Measurements from ENCODE around the gene ADARB2. TPM values are rescaled to one million over a fixed set of nuclear protein-coding genes. Genes with fewer than 3 reads are reported as not detected.

ADARB2 gene
- polyA plus RNA-seq, 6 donors from 2014 or later: 0.10 to 0.12 TPM; not detected in 4

DNA sequence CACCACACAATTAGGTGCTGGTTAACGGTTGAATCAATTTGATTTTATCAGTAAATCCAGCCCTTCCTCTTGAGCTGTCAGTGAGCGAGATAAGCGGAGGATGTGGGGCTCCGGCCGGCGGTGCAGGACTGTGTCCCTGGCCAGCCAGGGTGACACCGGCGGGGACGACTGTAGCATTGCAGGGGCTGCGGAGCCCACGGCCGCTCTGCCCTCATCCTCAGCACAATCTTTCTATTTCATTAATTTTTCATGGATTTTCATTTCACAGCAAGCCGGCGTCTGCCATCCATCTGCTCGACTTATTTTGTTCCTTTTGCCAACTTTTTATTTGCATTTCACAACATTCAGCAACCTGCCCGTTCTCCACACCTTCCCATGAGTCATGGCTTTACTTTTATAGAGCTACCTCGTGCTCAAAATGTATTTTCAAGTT lies 4.7 kb downstream of the ADARB2 start:
- H3K9me3 Mint-ChIP-seq: no peaks in the 10 kb centered on the region
- no peak for ATAC-seq (ENCODE audit: low read depth in 2 of 2)
- H3K36me3 Mint-ChIP-seq: peaks cover 6 to 7% of the 10 kb centered on the region in 2 donors
- H3K27me3 Mint-ChIP-seq: peaks cover 72 to 79% (median 78%) of the 10 kb centered on the region in 3 donors
- H3K27ac Mint-ChIP-seq: no peak overlapping the region
- H3K4me1 Mint-ChIP-seq: peaks cover 12 to 21% (median 16%) of the 10 kb centered on the region in 3 donors
- no peak overlapping the region for H3K4me3 Mint-ChIP-seq
- no peak for DNase-seq

DNA sequence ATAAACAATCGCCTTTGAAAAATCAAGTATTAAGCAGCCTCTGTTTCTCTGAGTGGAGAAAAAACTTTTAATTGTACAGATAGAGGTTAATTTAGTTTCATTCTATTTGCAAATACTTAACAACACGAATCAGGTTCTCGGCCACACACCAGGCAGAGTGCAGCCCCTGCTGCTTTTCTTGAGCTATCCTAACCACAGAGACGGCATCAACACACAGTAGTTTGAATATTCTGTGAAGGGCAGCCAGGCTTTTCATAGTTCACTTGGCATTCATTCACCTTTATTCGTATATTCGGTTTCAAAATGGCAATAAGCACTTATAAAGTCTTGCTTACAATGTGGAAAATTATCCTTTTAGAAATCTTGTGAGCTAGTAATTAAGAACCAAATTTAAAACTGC lies 5.7 kb downstream of the ADARB2 start:
- no peak overlapping the region for H3K4me3 Mint-ChIP-seq
- ATAC-seq (ENCODE audit: low read depth in 2 of 2) (no peak), DNase-seq (no peak)
- peaks cover 74 to 79% (median 75%) of the 10 kb centered on the region in 3 donors for H3K27me3 Mint-ChIP-seq
- H3K9me3 Mint-ChIP-seq: no peaks in the 10 kb centered on the region
- H3K36me3 Mint-ChIP-seq: peaks cover 6 to 7% of the 10 kb centered on the region in 2 donors
- H3K27ac Mint-ChIP-seq: no peak overlapping the region
- peaks cover 8 to 13% (median 12%) of the 10 kb centered on the region in 3 donors for H3K4me1 Mint-ChIP-seq

DNA sequence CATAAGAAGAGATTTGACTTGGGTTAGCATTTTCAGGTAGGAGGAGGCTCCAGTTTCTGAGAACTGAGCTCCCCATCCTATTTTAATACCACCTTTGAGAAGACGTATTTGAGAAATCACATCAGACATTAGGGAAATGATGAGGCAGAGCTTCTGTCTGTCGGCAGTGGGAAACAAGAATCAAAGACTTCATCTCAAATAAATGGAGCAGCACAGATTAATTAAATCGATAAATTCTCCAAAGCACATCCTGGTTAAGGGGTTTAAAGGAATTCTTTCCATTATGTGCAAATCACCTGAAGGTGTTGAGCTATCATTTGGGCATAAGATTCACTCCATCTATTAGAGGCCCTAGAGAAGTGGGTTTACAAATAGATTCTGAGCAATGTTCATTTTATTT lies 7.6 kb downstream of the ADARB2 start:
- ATAC-seq (ENCODE audit: low read depth in 2 of 2) (no peak), DNase-seq (no peak)
- H3K27me3 Mint-ChIP-seq: peaks cover 72 to 77% (median 76%) of the 10 kb centered on the region in 3 donors
- H3K36me3 Mint-ChIP-seq: peaks cover 0 to 7% of the 10 kb centered on the region in 2 donors
- peak overlapping the region in 1 of 6 donors; percentile 4 for H3K27ac Mint-ChIP-seq
- H3K4me3 Mint-ChIP-seq: no peak overlapping the region
- H3K4me1 Mint-ChIP-seq: peaks cover 0 to 4% (median 0%) of the 10 kb centered on the region in 3 donors
- no peaks in the 10 kb centered on the region for H3K9me3 Mint-ChIP-seq

DNA sequence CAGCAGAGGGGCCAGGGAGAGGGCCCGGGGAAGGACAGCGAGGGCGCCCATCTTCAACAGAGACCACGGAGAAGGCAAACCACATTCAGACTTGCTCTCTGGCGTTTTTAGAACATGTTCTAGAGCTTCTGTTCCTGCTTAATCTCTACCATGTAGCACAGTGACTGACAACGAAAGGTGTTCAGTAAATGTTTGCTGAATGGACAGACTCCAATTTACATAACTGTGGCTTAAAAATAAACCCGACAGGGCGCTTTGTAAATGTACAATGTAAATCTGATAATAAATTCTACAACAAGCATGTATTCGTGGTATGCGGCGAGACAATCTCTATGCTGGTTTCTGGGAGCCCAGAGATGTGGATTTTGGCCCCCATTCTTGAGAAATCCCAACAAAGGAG lies 10.5 kb downstream of the ADARB2 start:
- H3K27me3 Mint-ChIP-seq: peaks cover 58 to 80% (median 73%) of the 10 kb centered on the region in 3 donors
- H3K27ac Mint-ChIP-seq: peak overlapping the region in 1 of 6 donors; percentile 85
- no peaks in the 10 kb centered on the region for H3K4me1 Mint-ChIP-seq
- no peaks in the 10 kb centered on the region for H3K36me3 Mint-ChIP-seq
- H3K9me3 Mint-ChIP-seq: no peaks in the 10 kb centered on the region
- ATAC-seq (ENCODE audit: low read depth in 2 of 2) (no peak), DNase-seq (no peak)
- H3K4me3 Mint-ChIP-seq: no peak overlapping the region

DNA sequence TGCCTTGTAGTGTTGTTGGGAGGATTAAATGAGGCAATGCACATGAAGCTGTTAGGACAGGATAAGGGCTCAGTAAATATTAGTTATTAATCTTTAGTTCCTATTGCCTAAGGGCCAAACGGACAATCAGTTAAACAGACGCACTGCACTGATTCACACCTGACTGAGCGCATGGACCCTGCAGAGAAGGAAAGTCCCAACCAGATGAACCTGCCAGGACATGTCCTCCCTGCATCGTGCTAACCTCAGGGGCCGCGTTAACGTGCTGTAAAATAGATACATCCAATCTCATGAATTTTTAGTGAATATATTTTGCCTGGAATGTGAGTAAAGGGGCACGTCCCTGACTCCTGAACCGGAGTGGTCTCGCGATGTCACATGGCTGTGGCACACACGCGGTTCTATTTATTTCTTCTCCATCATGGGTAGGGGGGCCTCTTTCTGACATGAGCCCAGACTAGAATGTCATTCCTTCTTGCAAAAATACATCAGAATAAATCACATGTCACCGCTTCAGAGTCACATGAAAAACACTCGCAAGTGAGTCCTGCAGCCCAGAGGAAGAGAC lies 12.3 kb downstream of the ADARB2 start:
- H3K27ac Mint-ChIP-seq: no peak overlapping the region
- DNase-seq: no peak
- ATAC-seq (ENCODE audit: low read depth in 2 of 2): no peak
- no peaks in the 10 kb centered on the region for H3K4me1 Mint-ChIP-seq
- H3K36me3 Mint-ChIP-seq: no peaks in the 10 kb centered on the region
- H3K4me3 Mint-ChIP-seq: peak overlapping the region in 1 of 8 donors; percentile 8
- H3K27me3 Mint-ChIP-seq: peaks cover 57 to 74% (median 67%) of the 10 kb centered on the region in 3 donors
- no peaks in the 10 kb centered on the region for H3K9me3 Mint-ChIP-seq

DNA sequence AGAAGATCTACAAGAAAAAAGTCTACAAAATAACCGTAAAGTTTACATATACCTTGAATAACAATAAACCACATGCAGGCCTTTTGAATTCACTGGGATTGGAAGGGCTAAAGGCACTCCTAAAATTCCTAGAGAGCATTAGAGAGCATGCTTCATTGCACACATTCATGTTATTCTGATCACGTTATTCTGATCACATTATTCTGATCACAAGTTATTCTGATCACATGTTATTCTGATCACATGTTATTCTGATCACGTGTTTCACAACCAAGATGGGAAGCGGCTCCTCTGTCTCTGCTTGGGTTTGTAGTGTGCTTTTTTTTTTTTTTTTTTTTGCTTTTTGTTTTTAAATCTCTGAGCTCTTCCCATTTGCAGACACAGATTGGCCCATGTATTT lies 20.5 kb downstream of the ADARB2 start:
- ATAC-seq (ENCODE audit: low read depth in 2 of 2) (no peak), DNase-seq (no peak)
- Mint-ChIP-seq H3K4me3 (no peak overlapping the region), H3K27me3 (peaks cover 63 to 80% (median 74%) of the 10 kb centered on the region in 3 donors), H3K36me3 (peaks cover 0 to 14% of the 10 kb centered on the region in 2 donors), H3K9me3 (peaks cover 0 to 10% (median 3%) of the 10 kb centered on the region in 7 donors), H3K27ac (no peak overlapping the region), H3K4me1 (peaks cover 5 to 11% (median 6%) of the 10 kb centered on the region in 3 donors)

DNA sequence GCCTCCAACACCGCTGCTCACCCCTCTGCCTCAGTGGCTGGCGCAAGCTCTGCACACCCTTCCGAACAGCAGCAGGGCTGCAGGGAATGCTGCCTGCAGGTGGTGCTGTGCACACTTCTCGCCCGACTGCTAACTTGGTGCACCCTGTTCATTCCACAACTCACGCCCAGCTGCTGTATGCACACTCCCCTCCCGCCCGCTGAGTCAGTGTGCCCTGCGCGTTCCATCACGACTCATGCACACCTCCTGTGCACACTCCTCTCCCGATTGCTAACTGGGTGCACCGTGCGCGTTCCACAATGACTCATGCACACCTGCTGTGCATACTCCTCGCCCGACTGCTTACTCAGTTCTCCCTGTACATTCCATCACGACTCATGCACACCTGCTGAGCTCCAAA lies 21.5 kb downstream of the ADARB2 start:
- Mint-ChIP-seq H3K4me3 (no peak overlapping the region), H3K4me1 (peaks cover 5 to 11% (median 6%) of the 10 kb centered on the region in 3 donors), H3K9me3 (peaks cover 0 to 10% (median 3%) of the 10 kb centered on the region in 7 donors), H3K36me3 (peaks cover 0 to 14% of the 10 kb centered on the region in 2 donors), H3K27ac (peak overlapping the region in 1 of 6 donors; percentile 31), H3K27me3 (peaks cover 67 to 88% (median 83%) of the 10 kb centered on the region in 3 donors)
- ATAC-seq (ENCODE audit: low read depth in 2 of 2) (peak; percentile 27 to 37), DNase-seq (no peak)

DNA sequence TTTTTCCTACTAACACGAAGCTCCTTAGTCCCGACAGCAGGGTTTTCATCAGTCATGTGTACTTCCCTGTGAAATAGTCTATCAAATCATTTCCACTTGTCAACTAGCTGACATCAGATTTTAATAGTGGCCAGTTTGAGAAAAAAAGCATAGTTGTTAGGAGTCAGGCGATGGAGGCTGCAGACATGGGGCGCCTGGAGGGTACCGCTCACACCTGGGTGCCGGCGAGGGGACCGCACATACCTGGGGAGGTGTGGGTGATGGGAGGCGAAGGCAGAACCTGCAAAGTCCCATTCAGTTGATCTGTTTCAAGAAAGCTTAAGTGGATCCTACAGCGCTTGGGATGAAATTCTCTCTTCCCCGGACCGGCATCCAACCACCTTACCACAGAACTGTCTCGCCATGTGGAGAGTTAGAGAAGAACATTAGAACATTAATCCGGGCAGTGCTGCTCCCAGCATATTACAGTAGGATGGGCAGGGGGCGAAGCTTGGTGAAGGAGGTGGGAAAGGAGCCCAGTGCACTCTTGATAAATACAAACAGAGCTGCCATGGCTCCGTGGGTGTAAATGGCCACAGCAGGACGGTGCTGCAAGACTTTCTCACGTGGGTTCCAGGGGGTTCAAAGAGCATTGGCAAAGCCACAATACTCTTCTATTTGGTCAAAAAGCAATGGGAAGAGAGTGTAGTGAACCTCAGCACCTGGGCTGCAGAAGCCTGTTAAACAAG lies 24.2 kb downstream of the ADARB2 start:
- ATAC-seq (ENCODE audit: low read depth in 2 of 2): no peak
- peaks cover 0 to 3% (median 2%) of the 10 kb centered on the region in 7 donors for H3K9me3 Mint-ChIP-seq
- no peak overlapping the region for H3K4me3 Mint-ChIP-seq
- peaks cover 68 to 87% (median 82%) of the 10 kb centered on the region in 3 donors for H3K27me3 Mint-ChIP-seq
- H3K36me3 Mint-ChIP-seq: peaks cover 0 to 6% of the 10 kb centered on the region in 2 donors
- peaks cover 5 to 11% (median 10%) of the 10 kb centered on the region in 3 donors for H3K4me1 Mint-ChIP-seq
- no peak overlapping the region for H3K27ac Mint-ChIP-seq
- no peak for DNase-seq

DNA sequence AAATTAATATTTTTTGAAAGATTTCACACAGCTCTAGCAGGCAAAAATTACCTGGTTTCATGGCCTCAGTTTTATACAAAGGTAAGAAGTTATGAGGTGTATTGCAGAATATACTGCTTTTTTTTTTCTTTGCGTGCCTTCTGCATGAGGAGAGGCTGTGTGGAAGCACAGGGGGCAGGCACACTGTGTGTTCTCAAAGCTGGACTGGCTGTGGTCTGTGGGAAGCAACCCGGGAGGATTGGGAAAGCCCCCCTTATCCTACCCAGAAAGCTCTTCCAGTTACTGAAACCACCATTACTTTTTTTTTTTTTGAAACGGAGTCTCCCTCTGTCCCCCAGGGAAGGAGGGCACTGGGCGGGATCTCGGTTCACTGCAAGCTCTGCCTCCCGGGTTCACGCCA lies 25.0 kb downstream of the ADARB2 start:
- Mint-ChIP-seq H3K27me3 (peaks cover 64 to 82% (median 81%) of the 10 kb centered on the region in 3 donors), H3K9me3 (peaks cover 0 to 9% (median 2%) of the 10 kb centered on the region in 7 donors), H3K36me3 (peaks cover 0 to 6% of the 10 kb centered on the region in 2 donors), H3K27ac (peak overlapping the region in 1 of 6 donors; percentile 37), H3K4me3 (no peak overlapping the region), H3K4me1 (peaks cover 6 to 18% (median 14%) of the 10 kb centered on the region in 3 donors)
- DNase-seq: no peak
- no peak for ATAC-seq (ENCODE audit: low read depth in 2 of 2)

DNA sequence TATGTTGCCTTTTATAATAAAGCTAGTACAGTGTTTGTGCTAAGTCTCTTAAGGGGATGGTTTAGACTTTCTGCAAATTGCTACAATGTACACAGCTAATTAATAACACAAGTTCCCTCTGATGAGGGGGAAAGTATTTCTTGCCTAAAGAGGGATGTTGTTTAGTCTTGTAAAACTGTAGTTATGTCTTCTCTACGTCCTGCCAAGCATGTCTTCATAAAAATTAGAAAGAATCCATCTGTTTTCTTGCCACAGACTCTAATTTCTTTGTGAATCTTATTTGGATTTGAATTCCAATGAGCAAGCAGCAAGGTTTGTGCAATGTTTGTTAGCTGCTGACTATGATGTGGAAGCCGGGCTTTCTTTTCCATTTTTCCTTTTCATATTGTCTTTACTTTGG lies 28.2 kb downstream of the ADARB2 start:
- H3K4me3 Mint-ChIP-seq: no peak overlapping the region
- H3K4me1 Mint-ChIP-seq: peaks cover 18 to 36% (median 23%) of the 10 kb centered on the region in 3 donors
- H3K36me3 Mint-ChIP-seq: no peaks in the 10 kb centered on the region
- peaks cover 0 to 15% (median 13%) of the 10 kb centered on the region in 7 donors for H3K9me3 Mint-ChIP-seq
- H3K27ac Mint-ChIP-seq: no peak overlapping the region
- DNase-seq: no peak
- ATAC-seq (ENCODE audit: low read depth in 2 of 2): no peak
- H3K27me3 Mint-ChIP-seq: peaks cover 59 to 73% (median 66%) of the 10 kb centered on the region in 3 donors

DNA sequence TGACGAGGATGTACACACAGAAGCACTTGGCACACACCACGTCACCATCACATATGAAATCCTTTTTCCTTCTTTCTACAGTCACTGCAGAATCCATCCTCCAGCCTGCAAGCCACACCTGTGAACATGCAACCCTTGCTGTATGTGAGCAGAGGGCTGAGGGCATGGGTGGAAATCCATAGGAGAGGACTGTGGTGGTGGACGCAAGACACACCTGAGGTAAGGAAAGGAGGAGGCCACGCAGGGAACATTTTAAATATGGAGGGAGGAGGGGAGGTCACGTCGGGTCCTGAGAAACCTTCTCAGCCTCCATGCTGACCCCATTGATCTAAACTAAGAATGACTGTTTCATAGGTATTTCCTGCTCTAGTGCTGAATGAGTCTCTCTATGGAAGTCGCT lies 28.6 kb downstream of the ADARB2 start:
- Mint-ChIP-seq H3K4me3 (no peak overlapping the region), H3K36me3 (no peaks in the 10 kb centered on the region), H3K27me3 (peaks cover 55 to 72% (median 65%) of the 10 kb centered on the region in 3 donors)

DNA sequence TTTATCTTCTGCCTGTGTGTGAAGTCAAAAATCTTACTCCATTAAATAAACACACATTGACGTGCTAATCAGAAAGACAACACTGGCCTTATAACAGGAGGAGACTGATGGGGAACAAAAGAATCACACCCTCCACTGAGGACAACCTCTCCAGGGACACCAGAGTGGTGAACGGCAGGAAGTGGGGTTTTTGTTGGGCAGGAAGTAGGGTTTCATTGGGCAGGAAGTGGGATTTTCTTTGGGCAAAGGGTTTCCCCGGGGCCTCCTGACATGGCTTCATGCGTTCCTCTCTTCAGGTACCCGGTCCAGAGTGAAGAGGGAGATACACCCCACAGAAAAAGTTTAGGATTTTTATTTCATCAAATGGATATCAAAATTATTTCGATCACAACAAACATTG lies 30.6 kb downstream of the ADARB2 start:
- ATAC-seq (ENCODE audit: low read depth in 2 of 2): peak; percentile 86 to 94

More for the DNA sequence above, 28.6 kb downstream of the ADARB2 start:
- Mint-ChIP-seq H3K9me3 (peaks cover 0 to 15% (median 13%) of the 10 kb centered on the region in 7 donors), H3K4me1 (peaks cover 18 to 36% (median 23%) of the 10 kb centered on the region in 3 donors), H3K27ac (no peak overlapping the region)
- DNase-seq (no peak), ATAC-seq (ENCODE audit: low read depth in 2 of 2) (no peak)

DNA sequence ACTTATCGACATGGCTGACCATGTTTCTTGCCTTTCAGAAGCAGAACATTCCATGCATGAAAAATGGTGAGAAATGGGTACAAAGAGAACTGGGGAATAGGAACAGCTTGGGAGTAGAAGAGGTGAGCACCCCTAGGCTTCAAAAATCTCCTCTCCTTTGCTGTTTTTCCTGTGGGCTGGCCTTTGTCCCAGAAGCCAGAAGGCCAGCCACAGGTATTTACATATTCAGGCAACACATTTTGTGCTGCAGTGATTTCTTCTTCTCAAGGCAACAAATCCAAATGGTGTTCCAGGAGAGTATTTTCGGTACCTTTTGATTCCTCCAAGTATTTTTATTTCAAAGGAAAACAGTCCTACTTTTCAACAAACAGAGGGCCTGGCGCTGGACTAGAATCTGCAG lies 31.1 kb downstream of the ADARB2 start:
- Mint-ChIP-seq H3K27ac (peak overlapping the region in 2 of 6 donors; percentile 54 to 90), H3K4me3 (peak overlapping the region in 6 of 8 donors; percentile 5 to 71 (median 56)), H3K36me3 (peaks cover 10 to 13% of the 10 kb centered on the region in 2 donors), H3K9me3 (peaks cover 0 to 23% (median 12%) of the 10 kb centered on the region in 7 donors), H3K27me3 (peaks cover 56 to 78% (median 72%) of the 10 kb centered on the region in 3 donors), H3K4me1 (peaks cover 18 to 38% (median 18%) of the 10 kb centered on the region in 3 donors)
- ATAC-seq (ENCODE audit: low read depth in 2 of 2): no peak
- DNase-seq: no peak

More for the DNA sequence above, 30.6 kb downstream of the ADARB2 start:
- peaks cover 0 to 23% (median 12%) of the 10 kb centered on the region in 7 donors for H3K9me3 Mint-ChIP-seq
- H3K36me3 Mint-ChIP-seq: peaks cover 10 to 13% of the 10 kb centered on the region in 2 donors
- H3K27ac Mint-ChIP-seq: peak overlapping the region in 3 of 6 donors; percentile 73 to 95 (median 90)
- peaks cover 59 to 80% (median 72%) of the 10 kb centered on the region in 3 donors for H3K27me3 Mint-ChIP-seq
- peak; percentile 50 for DNase-seq
- H3K4me1 Mint-ChIP-seq: peaks cover 18 to 38% (median 18%) of the 10 kb centered on the region in 3 donors
- peak overlapping the region; percentile 5 to 71 (median 34) for H3K4me3 Mint-ChIP-seq
